OCI-LY1 (cell line): ENCODE results near the gene THBS4.

Experiments used
- H2AFZ ChIP-seq: fragments of 200-600 bp; sonication (generic), shearing (Covaris generic); 2 replicates; pipeline ENCODE4 v1.6.0; 2014; ENCODE audit warnings: antibody characterized with exemption, mild to moderate bottlenecking, low read length
- H3F3A ChIP-seq: fragments of 200-600 bp; sonication (generic), shearing (Covaris generic); 2 replicates; pipeline ENCODE4 v1.6.0; 2014; ENCODE audit warnings: mild to moderate bottlenecking, antibody characterized with exemption, low read length, moderate library complexity; ENCODE audit not compliant: insufficient read depth
- H3K27ac ChIP-seq: fragments of 200-600 bp; sonication (generic); 2 replicates; pipeline ENCODE4 v1.5.1; 2014; ENCODE audit warnings: low read length, mixed run types, mild to moderate bottlenecking, low read depth; ENCODE audit not compliant: poor library complexity, severe bottlenecking
- H3K27me3 ChIP-seq: fragments of 200-600 bp; sonication (generic); 2 replicates; pipeline ENCODE4 v1.6.0; 2014; ENCODE audit warnings: antibody characterized with exemption, mild to moderate bottlenecking, low read length, moderate library complexity; ENCODE audit not compliant: insufficient read depth
- H3K36me3 ChIP-seq: fragments of 200-600 bp; sonication (generic); 2 replicates; pipeline ENCODE4 v1.6.1; 2014; ENCODE audit warnings: mild to moderate bottlenecking, antibody characterized with exemption, low read length, moderate library complexity, mixed read lengths; ENCODE audit not compliant: insufficient read depth
- H3K4me1 ChIP-seq: fragments of 200-600 bp; sonication (generic); 2 replicates; pipeline ENCODE4 v1.5.1; 2014; ENCODE audit warnings: mild to moderate bottlenecking, low read length, moderate library complexity; ENCODE audit not compliant: insufficient read depth, severe bottlenecking
- H3K4me2 ChIP-seq: fragments of 200-600 bp; sonication (generic), shearing (Covaris generic); 2 replicates; pipeline ENCODE4 v1.6.1; 2014; ENCODE audit warnings: low read length
- H3K4me3 ChIP-seq: fragments of 200-600 bp; sonication (generic); 2 replicates; pipeline ENCODE4 v1.5.1; 2014; ENCODE audit warnings: low read length, low read depth, mild to moderate bottlenecking, mixed read lengths; ENCODE audit not compliant: poor library complexity, severe bottlenecking
- H3K79me2 ChIP-seq: fragments of 200-600 bp; shearing (Covaris generic); 2 replicates; pipeline ENCODE4 v1.6.1; 2016; ENCODE audit warnings: mixed run types, low read length, mixed read lengths; ENCODE audit not compliant: insufficient read depth
- H3K9ac ChIP-seq: fragments of 200-600 bp; sonication (generic), shearing (Covaris generic); 2 replicates; pipeline ENCODE4 v1.6.1; 2014; ENCODE audit warnings: mild to moderate bottlenecking, low read length, mixed read lengths
- H3K9me2 ChIP-seq: fragments of 200-600 bp; sonication (generic), shearing (Covaris generic); 2 replicates; pipeline ENCODE4 v1.6.1; 2014; ENCODE audit warnings: low read depth, mild to moderate bottlenecking, low read length, mixed read lengths
- H3K9me3 ChIP-seq: fragments of 200-600 bp; shearing (Covaris generic); 2 replicates; pipeline ENCODE4 v1.6.1; 2014; ENCODE audit warnings: low read length, mixed read lengths
- H4K20me1 ChIP-seq: fragments of 200-600 bp; sonication (generic), shearing (Covaris generic); 2 replicates; pipeline ENCODE4 v1.6.0; 2016; ENCODE audit warnings: mild to moderate bottlenecking, low read length; ENCODE audit not compliant: insufficient read depth
- EZH2 ChIP-seq: fragments of 200-600 bp; sonication (generic), shearing (Covaris generic); IDR thresholded peaks from 2 replicates; pipeline ENCODE4 v1.8.0; 2017; ENCODE audit warnings: borderline replicate concordance, mixed run types, mild to moderate bottlenecking, antibody characterized with exemption, low read length, moderate library complexity, mixed read lengths
- TF ChIP-seq, protein P1 (sequence below): fragments of 200-600 bp; sonication (generic), shearing (Covaris generic); IDR thresholded peaks from 2 replicates; pipeline ENCODE4 v1.5.1; 2017; ENCODE audit warnings: mild to moderate bottlenecking, antibody characterized with exemption, low read length, moderate library complexity, mixed read lengths

Gene THBS4

GRCh38 chr5:80025069-80025468 lies 10.1 kb upstream of the THBS4 start:
- H3K9me3 ChIP-seq = no peaks in the 10 kb centered on the region
- no peak overlapping the region for H3K4me3 ChIP-seq
- no peaks in the 10 kb centered on the region for H4K20me1 ChIP-seq
- no peak overlapping the region for H3K9ac ChIP-seq
- H3K79me2 ChIP-seq = no peaks in the 10 kb centered on the region
- no peaks in the 10 kb centered on the region for H3K4me1 ChIP-seq
- no peaks in the 10 kb centered on the region for H3K9me2 ChIP-seq
- no peak overlapping the region for H2AFZ ChIP-seq
- H3F3A ChIP-seq = no peaks in the 10 kb centered on the region
- no peak overlapping the region for H3K4me2 ChIP-seq
- no peak for TF ChIP-seq EZH2
- TF ChIP-seq, protein P1, sequence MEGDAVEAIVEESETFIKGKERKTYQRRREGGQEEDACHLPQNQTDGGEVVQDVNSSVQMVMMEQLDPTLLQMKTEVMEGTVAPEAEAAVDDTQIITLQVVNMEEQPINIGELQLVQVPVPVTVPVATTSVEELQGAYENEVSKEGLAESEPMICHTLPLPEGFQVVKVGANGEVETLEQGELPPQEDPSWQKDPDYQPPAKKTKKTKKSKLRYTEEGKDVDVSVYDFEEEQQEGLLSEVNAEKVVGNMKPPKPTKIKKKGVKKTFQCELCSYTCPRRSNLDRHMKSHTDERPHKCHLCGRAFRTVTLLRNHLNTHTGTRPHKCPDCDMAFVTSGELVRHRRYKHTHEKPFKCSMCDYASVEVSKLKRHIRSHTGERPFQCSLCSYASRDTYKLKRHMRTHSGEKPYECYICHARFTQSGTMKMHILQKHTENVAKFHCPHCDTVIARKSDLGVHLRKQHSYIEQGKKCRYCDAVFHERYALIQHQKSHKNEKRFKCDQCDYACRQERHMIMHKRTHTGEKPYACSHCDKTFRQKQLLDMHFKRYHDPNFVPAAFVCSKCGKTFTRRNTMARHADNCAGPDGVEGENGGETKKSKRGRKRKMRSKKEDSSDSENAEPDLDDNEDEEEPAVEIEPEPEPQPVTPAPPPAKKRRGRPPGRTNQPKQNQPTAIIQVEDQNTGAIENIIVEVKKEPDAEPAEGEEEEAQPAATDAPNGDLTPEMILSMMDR = no peak
- no peak overlapping the region for H3K27ac ChIP-seq
- no peaks in the 10 kb centered on the region; the same call in 1 of the 2 replicates for H3K27me3 ChIP-seq
- no peaks in the 10 kb centered on the region for H3K36me3 ChIP-seq

DNA sequence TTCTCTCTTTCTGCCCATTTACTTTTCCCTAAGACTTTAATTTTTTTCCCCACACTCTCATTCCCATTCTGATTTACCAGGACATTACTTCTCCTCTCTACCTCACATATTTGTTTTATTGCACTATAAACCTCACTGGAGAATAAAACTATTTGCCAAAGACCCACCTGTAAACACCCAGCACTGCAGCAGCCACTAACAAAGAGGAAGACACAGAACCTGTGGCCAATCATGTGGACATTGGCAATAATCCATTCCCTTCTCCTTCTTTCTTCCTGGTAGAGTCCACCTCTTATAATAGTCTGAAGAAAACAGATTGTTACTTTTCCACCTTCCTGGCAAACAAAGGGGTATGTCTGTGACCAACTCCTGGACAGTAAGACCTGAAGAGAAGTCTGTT lies 8.3 kb upstream of the THBS4 start:
- Histone ChIP-seq H3K9me3 (no peaks in the 10 kb centered on the region), H3K79me2 (no peaks in the 10 kb centered on the region), H3K27ac (no peak overlapping the region), H2AFZ (no peak overlapping the region), H3K4me3 (no peak overlapping the region), H3F3A (no peaks in the 10 kb centered on the region), H3K9ac (no peak overlapping the region), H4K20me1 (no peaks in the 10 kb centered on the region), H3K9me2 (no peaks in the 10 kb centered on the region), H3K4me1 (no peaks in the 10 kb centered on the region), H3K36me3 (no peaks in the 10 kb centered on the region), H3K4me2 (no peak overlapping the region), H3K27me3 (no peaks in the 10 kb centered on the region; the same call in 1 of the 2 replicates)
- TF ChIP-seq EZH2 = no peak
- TF ChIP-seq, protein P1 = no peak

DNA sequence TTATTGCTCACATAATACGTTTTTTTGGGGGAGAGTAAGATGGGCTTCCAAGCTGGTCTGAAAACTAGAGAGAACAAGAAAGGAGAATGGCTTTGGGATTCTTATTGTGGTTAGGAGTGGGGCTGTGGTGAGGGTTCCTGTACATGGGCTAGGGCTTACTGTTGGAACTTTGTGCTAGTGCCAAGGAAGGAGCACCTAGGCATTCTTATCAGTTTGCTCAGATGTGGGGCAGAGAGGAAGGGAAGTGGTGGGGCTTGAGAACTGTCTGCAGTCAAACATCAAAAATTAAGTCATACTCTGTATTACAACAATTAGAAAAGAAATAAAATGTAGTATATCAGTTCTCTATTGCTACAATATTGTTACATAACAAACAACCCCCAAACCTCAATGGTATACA lies 4.0 kb upstream of the THBS4 start:
- no peaks in the 10 kb centered on the region for H4K20me1 ChIP-seq
- no peaks in the 10 kb centered on the region for H3K4me1 ChIP-seq
- H3F3A ChIP-seq = no peaks in the 10 kb centered on the region
- H3K27me3 ChIP-seq = no peaks in the 10 kb centered on the region
- H3K9me3 ChIP-seq = no peaks in the 10 kb centered on the region
- no peak for TF ChIP-seq EZH2
- TF ChIP-seq, protein P1 = no peak
- no peak overlapping the region for H3K9ac ChIP-seq
- H3K27ac ChIP-seq = no peak overlapping the region
- no peaks in the 10 kb centered on the region for H3K9me2 ChIP-seq
- H3K4me2 ChIP-seq = no peak overlapping the region
- H3K79me2 ChIP-seq = no peaks in the 10 kb centered on the region
- H3K4me3 ChIP-seq = no peak overlapping the region
- H2AFZ ChIP-seq = no peak overlapping the region
- no peaks in the 10 kb centered on the region for H3K36me3 ChIP-seq
